GM11168 (cell line): ENCODE results near the gene SHC4.

Source experiments
- in situ Hi-C: fragments of 300-500 bp; cut with MboI; formaldehyde crosslinking; loops from one replicate; pipeline ENCODE4 v1.12.0; 2022; ENCODE audit warnings: low sequenced_read_pairs; ENCODE audit not compliant: unreplicated experiment

The SHC4 gene

GRCh38 chr15:48889925-48890324 lies 73.8 kb downstream of the SHC4 start:
- in situ Hi-C loops: no loop called here

GRCh38 chr15:48888836-48889235 lies 74.9 kb downstream of the SHC4 start:
- in situ Hi-C loops: no loop called here

GRCh38 chr15:48888191-48888590 lies 75.5 kb downstream of the SHC4 start:
- in situ Hi-C loops: no loop called here

- in situ Hi-C loops: no loop called here
These were observed 76.6 kb downstream of the SHC4 start for GRCh38 chr15:48887144-48887543.

GRCh38 chr15:48883699-48884098 lies 80.0 kb downstream of the SHC4 start:
- in situ Hi-C loops: no loop called here

- in situ Hi-C loops: no loop called here
These were observed 83.6 kb downstream of the SHC4 start for GRCh38 chr15:48880070-48880634.

- in situ Hi-C loops: no loop called here
These were observed 85.8 kb downstream of the SHC4 start, which contains the start of gene EID1 for GRCh38 chr15:48877630-48878595. TSS of gene EID1 (plus strand) at chr15:48878134. CDS start at chr15:48878177, 43 bp downstream.

- in situ Hi-C loops: no loop called here
These were observed 87.7 kb downstream of the SHC4 start for GRCh38 chr15:48876057-48876456.

- in situ Hi-C loops: no loop called here
These were observed 88.3 kb downstream of the SHC4 start for GRCh38 chr15:48875241-48875960.

- in situ Hi-C loops: loop anchor here (25.0 kb wide), 3 partner anchors 240 to 1265 kb away; partner anchors contain the start of gene FGF7
These were observed 91.1 kb downstream of the SHC4 start for GRCh38 chr15:48872632-48873031.

GRCh38 chr15:48871542-48871941 lies 92.2 kb downstream of the SHC4 start:
- in situ Hi-C loops: loop anchor here (25.0 kb wide), 3 partner anchors 241 to 1266 kb away; partner anchors contain the start of gene FGF7

- in situ Hi-C loops: loop anchor here (25.0 kb wide), 3 partner anchors 242 to 1267 kb away; partner anchors contain the start of gene FGF7
These were observed 93.8 kb downstream of the SHC4 start for GRCh38 chr15:48869966-48870365.

- in situ Hi-C loops: loop anchor here (25.0 kb wide), 3 partner anchors 244 to 1269 kb away; partner anchors contain the start of gene FGF7
These were observed 95.2 kb downstream of the SHC4 start for GRCh38 chr15:48868536-48868935.

- in situ Hi-C loops: loop anchor here (25.0 kb wide), 3 partner anchors 244 to 1269 kb away; partner anchors contain the start of gene FGF7
These were observed 95.7 kb downstream of the SHC4 start for GRCh38 chr15:48868023-48868422.

- in situ Hi-C loops: loop anchor here (25.0 kb wide), 3 partner anchors 246 to 1271 kb away; partner anchors contain the start of gene FGF7
These were observed 97.6 kb downstream of the SHC4 start for GRCh38 chr15:48866141-48866563.

- in situ Hi-C loops: loop anchor here (25.0 kb wide), 3 partner anchors 247 to 1272 kb away; partner anchors contain the start of gene FGF7
These were observed 98.2 kb downstream of the SHC4 start for GRCh38 chr15:48865370-48866079.

GRCh38 chr15:48862705-48863104 lies 101.0 kb downstream of the SHC4 start:
- in situ Hi-C loops: loop anchor here (25.0 kb wide), 3 partner anchors 250 to 1275 kb away; partner anchors contain the start of gene FGF7

GRCh38 chr15:48861813-48862431 lies 101.8 kb downstream of the SHC4 start:
- in situ Hi-C loops: loop anchor here (25.0 kb wide), 3 partner anchors 250 to 1275 kb away; partner anchors contain the start of gene FGF7

- in situ Hi-C loops: loop anchor here (25.0 kb wide), 3 partner anchors 253 to 1278 kb away; partner anchors contain the start of gene FGF7
These were observed 104.3 kb downstream of the SHC4 start for GRCh38 chr15:48859426-48859825.
